HCT116 (cell line): ENCODE data around the gene MRPS2. TPM values are rescaled to one million over a fixed set of nuclear protein-coding genes. Genes with fewer than 3 reads are reported as not detected.
"Not testable (repeated sequence)": the region's sequence is repeated elsewhere in the genome, so short reads cannot be mapped to it uniquely, and the experiment has no call there.

Experiments
- ATAC-seq: fragments of 200-7000 bp; cut with Tn5 transposase; 2 replicates; pipeline ENCODE4 v1.9.1; 2020; ENCODE audit warnings: mild to moderate bottlenecking, moderate library complexity
- BruUV-seq: library from RNA; stranded (reverse); fragments of 400-500 nt; replicated peaks from 2 replicates; lab custom pipeline; 2021; lab: Mats Ljungman, UMichigan
- CTCF ChIA-PET: fragments of 300-600 bp; sonication (Branson Sonifier 250); formaldehyde crosslinking; loops from one replicate; lab custom pipeline; 2021; ENCODE audit warnings: antibody characterized with exemption; lab: Charles Lee
- POLR2A ChIA-PET: fragments of 300-600, 350-600 bp; sonication (Branson Sonifier 250); formaldehyde crosslinking; loops from one replicate; lab custom pipeline; 2021; ENCODE audit warnings: antibody characterized with exemption; lab: Charles Lee
- RAD21 ChIA-PET, 2 experiments: fragments of 300-600 bp; sonication (Branson Sonifier 250); formaldehyde crosslinking; loops; one replicate each; lab custom pipeline; 2023; ENCODE audit warnings: low total read pairs in 2 of 2; ENCODE audit not compliant: uncharacterized antibody in 2 of 2, unreplicated experiment in 2 of 2, low non-redundant PET in 1 of 2; lab: Charles Lee
- DNase-seq: peaks from one replicate; pipeline ENCODE4 v3.0.0-alpha.2; 2010; ENCODE audit warnings: low read depth, low spot score
- H2AFZ ChIP-seq: fragments of 200-600 bp; shearing (Covaris generic), sonication (generic); 2 replicates; pipeline ENCODE4 v1.6.1; 2017; ENCODE audit warnings: low read depth, mixed run types, mixed read lengths, antibody characterized with exemption, low read length; ENCODE audit not compliant: poor library complexity, severe bottlenecking
- H3K27ac ChIP-seq: 2 replicates; pipeline ENCODE4 v1.5.1; 2012; ENCODE audit warnings: low read depth, low read length
- H3K27me3 ChIP-seq: fragments of 200-600 bp; sonication (generic); 2 replicates; pipeline ENCODE4 v1.6.1; 2016; ENCODE audit warnings: mixed run types, low read length, mixed read lengths; ENCODE audit not compliant: insufficient read depth
- H3K36me3 ChIP-seq, 2 experiments: fragments of 200-500 bp in 1 of 2; fragments of 200-600 bp in 1 of 2; sonication (Bioruptor generic) in 1 of 2; sonication (generic) in 1 of 2; 2 replicates each; pipeline versions ENCODE4 v1.5.1 to v1.6.1; 2014 to 2016; ENCODE audit warnings: low read length in 2 of 2, inconsistent platforms in 1 of 2, mixed read lengths in 1 of 2, mixed run types in 1 of 2; ENCODE audit not compliant: insufficient read depth in 2 of 2, control insufficient read depth in 1 of 2
- H3K4me1 ChIP-seq, 2 experiments: fragments of 200-600 bp in 1 of 2; sonication (generic) in 1 of 2; 2 replicates each; pipeline versions ENCODE4 v1.5.1 to v1.6.1; 2012 to 2017; ENCODE audit warnings: low read length in 2 of 2, inconsistent platforms in 1 of 2, mild to moderate bottlenecking in 1 of 2, mixed read lengths in 1 of 2, mixed run types in 1 of 2, moderate library complexity in 1 of 2; ENCODE audit not compliant: insufficient read depth in 2 of 2, control insufficient read depth in 1 of 2
- H3K4me2 ChIP-seq: fragments of 200-600 bp; sonication (generic); 2 replicates; pipeline ENCODE4 v1.6.1; 2017; ENCODE audit warnings: mixed run types, low read length, mixed read lengths
- H3K4me3 ChIP-seq, 2 experiments: fragments of 200-600 bp in 1 of 2; sonication (generic) in 1 of 2; replicated peaks in 1 of 2; 2 replicates each; pipeline ENCODE4 v1.5.1; 2011 to 2016; ENCODE audit warnings: low read length in 2 of 2, control low read depth in 1 of 2, low read depth in 1 of 2, mild to moderate bottlenecking in 1 of 2, mixed read lengths in 1 of 2, mixed run types in 1 of 2
- H3K79me2 ChIP-seq: fragments of 200-600 bp; sonication (generic); 2 replicates; pipeline ENCODE4 v1.6.1; 2017; ENCODE audit warnings: mild to moderate bottlenecking, mixed run types, low read length, moderate library complexity, mixed read lengths; ENCODE audit not compliant: insufficient read depth
- H3K9ac ChIP-seq: fragments of 200-600 bp; sonication (generic); 2 replicates; pipeline ENCODE4 v1.6.1; 2016; ENCODE audit warnings: low read length, mixed read lengths
- H3K9me2 ChIP-seq: fragments of 200-600 bp; sonication (generic), shearing (Covaris generic); 2 replicates; pipeline ENCODE4 v1.6.1; 2017; ENCODE audit warnings: mixed run types, mild to moderate bottlenecking, moderate library complexity; ENCODE audit not compliant: insufficient read depth
- H3K9me3 ChIP-seq, 2 experiments: fragments of 200-500 bp in 1 of 2; fragments of 200-600 bp in 1 of 2; sonication (Bioruptor generic) in 1 of 2; sonication (generic) in 1 of 2; 2 replicates each; pipeline ENCODE4 v1.6.1; 2014 to 2017; ENCODE audit warnings: low read length in 2 of 2, mixed read lengths in 2 of 2, inconsistent platforms in 1 of 2, low read depth in 1 of 2, mild to moderate bottlenecking in 1 of 2, mixed run types in 1 of 2, moderate library complexity in 1 of 2; ENCODE audit not compliant: control insufficient read depth in 1 of 2, insufficient read depth in 1 of 2
- H4K20me1 ChIP-seq: fragments of 200-600 bp; sonication (generic), shearing (Covaris generic); 2 replicates; pipeline ENCODE4 v1.6.1; 2017; ENCODE audit warnings: mixed run types, mild to moderate bottlenecking, moderate library complexity; ENCODE audit not compliant: insufficient read depth
- CBX3 ChIP-seq: IDR thresholded peaks from 2 replicates; pipeline ENCODE4 v1.6.1; 2012; ENCODE audit warnings: low read depth
- EGR1 ChIP-seq: IDR thresholded peaks from 2 replicates; pipeline ENCODE4 v1.6.1; 2012; ENCODE audit warnings: low read depth
- ELF1 ChIP-seq: IDR thresholded peaks from 2 replicates; pipeline ENCODE4 v1.6.1; 2012; ENCODE audit warnings: low read depth, borderline replicate concordance
- JUND ChIP-seq: IDR thresholded peaks from 2 replicates; pipeline ENCODE4 v1.6.1; 2012
- MAX ChIP-seq: IDR thresholded peaks from 2 replicates; pipeline ENCODE4 v1.6.1; 2012
- POLR2AphosphoS5 ChIP-seq: IDR thresholded peaks from 2 replicates; pipeline ENCODE4 v1.6.1; 2011; ENCODE audit warnings: mild to moderate bottlenecking, low read depth, low read length, moderate library complexity
- RAD21 ChIP-seq: IDR thresholded peaks from 2 replicates; pipeline ENCODE4 v1.6.1; 2012; ENCODE audit warnings: low read depth, mild to moderate bottlenecking
- TCF7L2 ChIP-seq: IDR thresholded peaks from 2 replicates; pipeline ENCODE4 v1.7.0; 2011; ENCODE audit warnings: borderline replicate concordance, inconsistent platforms; ENCODE audit not compliant: insufficient read depth, insufficient read length; ENCODE audit errors: extremely low read depth
- YY1 ChIP-seq: IDR thresholded peaks from 2 replicates; pipeline ENCODE4 v1.6.1; 2011; ENCODE audit warnings: low read length, low read depth, moderate library complexity, mild to moderate bottlenecking; ENCODE audit not compliant: insufficient replicate concordance; ENCODE audit errors: extremely low read depth
- intact Hi-C: fragments of 100-400 bp; cut with micrococcal nuclease; formaldehyde crosslinking; loops from 2 replicates; pipeline ENCODE4 v1.10.0; 2022
- total RNA-seq: library from RNA; stranded (reverse); gene quantifications from one replicate; pipeline ENCODE4 v1.2.1, GENCODE V29; 2021; ENCODE audit not compliant: unreplicated experiment

MRPS2 gene
- total RNA-seq, 1 experiment from 2014 or later, result 85.1 TPM

DNA sequence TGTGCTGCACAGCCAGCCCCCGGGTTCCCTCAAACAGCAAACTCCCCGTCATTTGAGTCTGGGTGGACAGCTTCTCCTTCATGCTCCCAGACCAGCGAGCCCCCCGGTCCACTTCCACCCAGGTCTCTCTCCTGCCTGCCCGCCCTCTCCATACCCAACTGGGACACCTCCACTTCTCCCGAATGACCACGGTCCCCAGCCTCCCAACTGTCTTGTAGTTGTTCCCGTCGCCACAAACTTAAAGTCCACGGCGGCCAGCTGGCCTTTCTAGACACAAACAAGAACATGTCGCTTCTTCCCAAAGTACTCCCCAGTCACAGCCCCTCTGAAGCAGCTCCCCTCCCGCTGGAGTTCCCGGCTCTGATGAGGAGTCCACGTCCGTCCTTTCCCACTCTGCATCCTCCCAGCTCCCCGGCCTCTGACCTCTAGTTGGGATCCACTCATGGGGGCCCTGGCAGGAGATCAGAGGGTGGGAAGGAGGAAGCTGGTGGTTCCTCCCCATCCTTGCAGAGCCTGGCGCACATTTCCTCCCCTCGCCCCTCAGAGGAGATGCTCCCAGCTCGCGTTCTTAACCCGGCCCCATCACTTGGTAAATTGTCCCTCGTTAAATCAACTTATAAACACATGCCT, 45.0 kb upstream of the MRPS2 start (continued):
- TF ChIP-seq CBX3, result no peak
- TF ChIP-seq YY1, result no peak
- TF ChIP-seq MAX, result no peak
- no peak for TF ChIP-seq ELF1
- no peak for TF ChIP-seq POLR2AphosphoS5
- TF ChIP-seq TCF7L2, result no peak
- TF ChIP-seq RAD21, result no peak
- TF ChIP-seq JUND, result no peak

GRCh38 chr9:135456436-135457104, 43.9 kb upstream of the MRPS2 start:
- no peak overlapping the region for H3K9ac ChIP-seq
- no peaks in the 10 kb centered on the region for H3K9me3 ChIP-seq
- POLR2A ChIA-PET, result no interaction called here
- no TSS peak for BruUV-seq
- TF ChIP-seq EGR1 (no peak), RAD21 (0 out of 2 replicates have a peak, but pooled peaks have one; percentile 4), TCF7L2 (no peak)
- TF ChIP-seq, all 23 proteins: peak for 1
- intact Hi-C loops, result no loop called here
- H3K4me1 ChIP-seq, result peaks cover 0 to under 1% of the 10 kb centered on the region in 2 experiments; a peak in 1 of 4 replicates
- H3K79me2 ChIP-seq, result no peaks in the 10 kb centered on the region
- H3K27me3 ChIP-seq, result no peaks in the 10 kb centered on the region
- H3K36me3 ChIP-seq, result no peaks in the 10 kb centered on the region
- no peak overlapping the region for H2AFZ ChIP-seq
- H3K9me2 ChIP-seq, result no peaks in the 10 kb centered on the region
- no peak overlapping the region for H3K4me2 ChIP-seq
- RAD21 ChIA-PET, result no interaction called here
- H3K27ac ChIP-seq, result no peak overlapping the region
- CTCF ChIA-PET, result no interaction called here
- no peaks in the 10 kb centered on the region for H4K20me1 ChIP-seq
- DNase-seq (no peak), ATAC-seq (no peak)
- H3K4me3 ChIP-seq, result no peak overlapping the region

DNA sequence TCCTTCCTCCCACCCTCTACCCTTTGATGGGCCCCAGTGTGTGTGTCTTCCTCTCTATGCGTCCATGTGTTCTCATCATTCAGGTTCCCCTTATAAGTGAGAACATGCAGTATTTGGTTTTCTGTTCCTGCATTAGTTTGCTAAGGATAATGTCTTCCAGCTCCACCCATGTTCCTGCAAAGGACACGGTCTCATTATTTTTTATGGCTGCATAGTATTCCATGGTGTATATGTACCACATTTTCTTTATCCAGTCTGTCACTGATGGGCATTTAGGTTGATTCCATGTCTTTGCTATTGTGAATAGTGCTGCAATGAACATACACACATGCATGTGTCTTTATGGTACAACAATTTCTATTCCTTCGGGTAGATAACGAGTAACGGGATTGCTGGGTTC, 42.0 kb upstream of the MRPS2 start:
- BruUV-seq, result not testable (repeated sequence)

More for the DNA sequence above, 42.0 kb upstream of the MRPS2 start:
- H3K4me3 ChIP-seq, H3K79me2 ChIP-seq, CTCF ChIA-PET, H3K4me2 ChIP-seq, RAD21 ChIA-PET, H3K9me3 ChIP-seq, H2AFZ ChIP-seq, DNase-seq, H3K9ac ChIP-seq, H3K36me3 ChIP-seq, H3K27ac ChIP-seq, intact Hi-C loops, H3K27me3 ChIP-seq, POLR2A ChIA-PET, H3K9me2 ChIP-seq, H4K20me1 ChIP-seq, ATAC-seq: not testable (repeated sequence)
- peaks cover 16 to 20% of the 10 kb centered on the region in 2 experiments for H3K4me1 ChIP-seq
